Mucosa of stomach (tissue), 1 donor: ENCODE measurements around the gene WRAP73.

Experiments
- H3K27me3 ChIP-seq: one replicate; pipeline ENCODE4 v1.7.0; 2013; ENCODE audit warnings: mild to moderate bottlenecking, low read length; ENCODE audit not compliant: control insufficient read depth, insufficient read depth
- H3K36me3 ChIP-seq: one replicate; pipeline ENCODE4 v1.7.0; 2013; ENCODE audit warnings: low read length; ENCODE audit not compliant: control insufficient read depth, insufficient read depth
- H3K4me1 ChIP-seq: one replicate; pipeline ENCODE4 v1.7.0; 2013; ENCODE audit warnings: mild to moderate bottlenecking, low read length; ENCODE audit not compliant: control insufficient read depth, insufficient read depth
- H3K4me3 ChIP-seq: one replicate; pipeline ENCODE4 v1.7.0; 2013; ENCODE audit warnings: low read length
- H3K9ac ChIP-seq: one replicate; pipeline ENCODE4 v1.7.0; 2013; ENCODE audit warnings: mild to moderate bottlenecking, low read length, moderate library complexity
- H3K9me3 ChIP-seq: one replicate; pipeline ENCODE4 v1.7.0; 2013; ENCODE audit warnings: mild to moderate bottlenecking, low read length, moderate library complexity; ENCODE audit not compliant: control insufficient read depth
- donor health status: Pancreatic carcinoma.

Gene WRAP73

DNA sequence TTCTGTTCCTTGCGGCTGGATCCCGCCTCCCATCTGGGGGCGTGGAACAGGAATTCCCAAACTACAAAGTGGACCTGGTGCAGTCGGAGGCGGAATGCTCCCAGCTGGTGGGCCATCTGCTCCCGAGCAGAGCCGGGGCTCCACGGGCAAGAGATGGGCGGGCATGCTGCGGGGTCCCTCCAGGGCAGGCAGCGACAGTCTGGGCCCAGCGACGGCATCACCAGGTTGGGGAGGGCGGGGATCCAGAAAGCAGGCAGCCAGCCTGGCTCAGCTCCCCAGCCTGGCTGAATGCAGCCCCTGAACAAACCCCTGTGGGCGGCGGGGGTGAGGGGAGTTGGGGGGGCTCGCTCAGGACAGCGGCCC lies 42.2 kb downstream of the WRAP73 start:
- Histone ChIP-seq H3K27me3 (peaks cover 35% of the 10 kb centered on the region), H3K4me1 (peaks cover 13% of the 10 kb centered on the region), H3K9me3 (no peaks in the 10 kb centered on the region), H3K9ac (no peak overlapping the region), H3K36me3 (no peaks in the 10 kb centered on the region), H3K4me3 (no peak overlapping the region)

DNA sequence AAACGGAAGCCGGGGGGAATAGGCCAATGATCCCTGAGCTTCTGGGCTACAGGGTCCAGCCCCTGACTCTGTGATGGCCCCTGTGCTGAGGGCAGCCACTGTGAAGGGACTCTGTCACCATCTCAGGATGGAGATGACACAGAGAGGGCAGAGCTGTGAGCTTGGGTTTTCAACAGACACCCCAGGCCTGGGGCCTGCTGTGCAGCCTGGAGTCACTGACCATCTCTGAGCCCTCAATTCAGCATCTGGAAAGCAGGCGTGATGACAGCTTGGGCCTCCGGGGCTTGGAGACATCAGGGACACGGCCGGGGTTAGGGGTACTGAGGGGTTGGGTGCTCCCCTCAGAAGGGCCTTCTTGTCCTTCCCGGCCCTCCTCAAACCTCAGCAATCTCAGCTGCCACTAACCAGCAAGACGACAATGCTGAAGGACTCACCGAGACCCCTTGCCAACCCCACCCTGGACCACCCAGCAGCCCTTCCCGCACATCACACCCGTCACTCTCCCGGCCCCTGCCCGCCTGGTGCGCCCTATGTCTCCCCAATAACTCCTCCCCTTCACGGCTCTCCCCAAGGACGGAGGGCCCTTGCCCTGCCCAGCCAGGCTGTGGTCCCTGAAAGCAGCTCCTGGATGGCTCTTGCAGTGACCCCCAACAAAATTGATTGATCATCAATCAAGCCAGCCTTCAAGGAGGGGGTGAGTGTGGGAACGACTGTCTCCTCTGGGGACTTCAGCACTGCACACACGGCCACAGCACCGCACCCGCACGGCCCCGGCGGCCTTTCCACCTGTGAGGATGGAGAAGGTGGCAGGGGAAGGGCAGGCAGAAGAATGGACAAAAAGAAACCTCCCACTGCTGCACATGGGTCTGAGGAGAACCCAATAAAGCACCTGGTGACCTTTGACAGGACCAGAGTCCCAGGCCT lies 42.9 kb downstream of the WRAP73 start:
- H3K27me3 ChIP-seq: peaks cover 34% of the 10 kb centered on the region
- no peak overlapping the region for H3K4me3 ChIP-seq
- H3K9me3 ChIP-seq: no peaks in the 10 kb centered on the region
- peaks cover 9% of the 10 kb centered on the region for H3K4me1 ChIP-seq
- H3K9ac ChIP-seq: no peak overlapping the region
- H3K36me3 ChIP-seq: no peaks in the 10 kb centered on the region

DNA sequence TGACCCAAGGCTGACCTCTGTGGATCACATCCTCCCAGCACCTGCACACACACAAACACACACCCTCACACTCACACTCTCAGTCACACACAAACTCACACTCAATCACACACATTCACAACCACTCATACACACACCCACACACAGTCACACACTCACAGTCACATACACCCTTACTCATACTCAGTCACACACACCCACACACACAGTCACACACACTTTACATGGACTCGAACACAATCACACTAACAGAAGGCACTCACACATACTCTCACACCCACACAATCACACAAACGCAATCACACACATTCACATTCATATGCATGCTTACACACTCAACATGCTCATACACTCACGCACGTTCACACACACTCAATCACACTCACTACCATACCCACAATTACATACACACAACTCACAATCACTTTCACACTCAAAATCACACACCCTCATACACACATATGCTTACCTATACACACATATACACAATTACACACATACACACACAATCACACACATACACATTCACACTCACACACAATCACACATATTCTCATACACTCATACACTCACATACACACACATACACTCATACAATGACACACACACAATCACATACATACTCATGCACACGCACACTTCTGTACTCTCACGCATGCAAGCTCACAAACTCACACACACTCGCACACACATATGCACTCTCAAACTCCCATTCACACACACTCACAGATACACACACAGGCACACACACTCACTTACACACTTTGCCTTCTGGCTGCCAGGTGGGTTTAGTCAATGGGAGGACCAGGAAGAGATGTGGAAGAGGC lies 44.7 kb downstream of the WRAP73 start:
- no peaks in the 10 kb centered on the region for H3K36me3 ChIP-seq
- H3K9me3 ChIP-seq: no peaks in the 10 kb centered on the region
- H3K9ac ChIP-seq: no peak overlapping the region
- H3K4me1 ChIP-seq: no peaks in the 10 kb centered on the region
- H3K4me3 ChIP-seq: no peak overlapping the region
- H3K27me3 ChIP-seq: peaks cover 26% of the 10 kb centered on the region

DNA sequence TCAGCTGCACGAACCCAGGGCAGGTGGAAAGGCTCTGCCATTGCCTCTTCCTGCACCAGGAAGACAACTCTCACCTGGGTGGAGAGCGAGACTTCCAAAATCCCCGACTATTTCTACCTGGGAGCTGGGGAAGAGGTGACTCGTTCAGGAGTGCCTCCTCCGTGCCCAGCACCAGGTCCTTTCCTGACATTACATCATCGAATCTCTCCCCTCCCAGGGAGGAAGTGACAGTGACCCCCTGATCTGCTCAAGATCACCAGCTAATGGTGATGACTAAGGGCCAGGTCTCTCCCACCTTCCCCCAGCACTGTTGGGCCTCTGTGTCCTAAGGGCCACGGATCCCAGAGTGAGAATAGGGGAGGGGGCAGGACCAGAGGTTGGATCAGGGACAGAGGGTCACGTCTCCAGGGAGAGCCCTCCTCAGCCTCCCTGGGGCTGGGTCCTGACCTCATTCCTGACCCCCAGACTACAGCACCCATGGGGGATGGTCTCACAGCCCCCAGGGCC lies 45.4 kb downstream of the WRAP73 start:
- H3K9ac ChIP-seq: no peak overlapping the region
- no peaks in the 10 kb centered on the region for H3K36me3 ChIP-seq
- H3K9me3 ChIP-seq: no peaks in the 10 kb centered on the region
- H3K4me3 ChIP-seq: no peak overlapping the region
- H3K27me3 ChIP-seq: peaks cover 19% of the 10 kb centered on the region
- no peaks in the 10 kb centered on the region for H3K4me1 ChIP-seq

DNA sequence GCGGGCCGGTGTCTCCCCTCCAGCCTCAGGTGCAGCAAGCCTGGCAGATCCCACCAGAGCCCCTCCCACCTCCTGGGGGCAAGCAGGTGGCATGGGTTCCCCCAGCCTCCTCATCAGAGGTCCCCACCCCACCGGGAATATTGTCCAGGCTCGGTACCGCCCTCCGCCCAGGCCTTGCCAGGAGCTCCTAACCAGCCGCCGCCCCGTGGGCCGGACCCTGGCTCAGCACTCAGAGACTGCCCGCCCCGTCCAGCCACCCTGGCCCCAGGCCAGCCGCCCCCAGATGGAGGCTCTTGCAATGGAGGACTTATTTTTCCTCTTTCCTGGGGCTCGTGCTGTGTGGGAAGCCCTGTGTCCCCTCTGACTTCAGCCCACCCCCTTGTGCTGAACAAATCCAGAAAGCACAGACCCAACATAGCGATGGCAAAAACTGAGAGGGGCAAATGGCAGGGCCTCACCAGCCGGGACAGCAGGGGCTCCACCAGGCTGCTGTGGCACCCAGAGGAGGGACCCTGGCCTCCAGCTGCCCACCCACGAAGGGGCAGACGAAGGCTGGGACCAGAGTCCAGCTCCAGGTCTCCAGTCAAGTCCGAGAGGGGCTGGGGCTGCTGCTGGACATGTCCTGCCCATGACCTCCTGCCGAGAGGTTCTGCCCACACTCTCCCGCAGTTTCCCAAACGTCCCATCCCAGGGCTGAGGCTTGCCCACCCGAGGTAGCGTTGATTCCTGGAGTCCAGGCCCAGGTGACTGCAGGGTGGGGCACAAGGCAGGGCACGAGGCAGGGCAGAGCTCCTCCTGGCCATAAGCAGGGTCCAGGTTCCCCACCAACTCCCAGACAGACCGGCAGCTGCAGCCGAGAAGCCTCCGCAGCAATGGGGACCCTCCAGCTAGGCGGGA lies 46.1 kb downstream of the WRAP73 start:
- Histone ChIP-seq H3K4me1 (no peaks in the 10 kb centered on the region), H3K27me3 (peaks cover 12% of the 10 kb centered on the region), H3K36me3 (no peaks in the 10 kb centered on the region), H3K9me3 (no peaks in the 10 kb centered on the region), H3K9ac (no peak overlapping the region), H3K4me3 (no peak overlapping the region)

DNA sequence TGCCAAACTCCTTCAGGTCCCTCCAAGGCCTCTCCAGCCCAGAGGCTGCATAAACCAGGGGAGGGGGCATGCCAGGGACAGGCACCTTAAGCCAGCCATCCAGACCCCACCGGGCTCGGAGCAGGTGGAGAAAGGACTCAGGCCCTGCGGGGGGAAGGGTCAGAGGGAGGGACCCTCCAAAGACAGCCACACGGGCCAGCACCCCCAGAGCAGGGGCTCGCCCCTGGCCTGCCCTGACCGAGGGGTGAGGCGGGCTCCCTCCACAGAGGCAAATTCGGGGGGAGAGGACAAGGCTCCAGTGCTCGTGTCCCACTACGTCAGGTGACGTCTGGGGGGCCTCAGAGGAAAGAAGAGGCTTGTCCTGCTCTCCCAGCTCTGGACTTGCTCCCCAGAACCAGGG lies 46.7 kb downstream of the WRAP73 start:
- H3K27me3 ChIP-seq: peaks cover 5% of the 10 kb centered on the region
- no peaks in the 10 kb centered on the region for H3K9me3 ChIP-seq
- H3K4me1 ChIP-seq: no peaks in the 10 kb centered on the region
- H3K36me3 ChIP-seq: no peaks in the 10 kb centered on the region
- H3K4me3 ChIP-seq: no peak overlapping the region
- no peak overlapping the region for H3K9ac ChIP-seq

DNA sequence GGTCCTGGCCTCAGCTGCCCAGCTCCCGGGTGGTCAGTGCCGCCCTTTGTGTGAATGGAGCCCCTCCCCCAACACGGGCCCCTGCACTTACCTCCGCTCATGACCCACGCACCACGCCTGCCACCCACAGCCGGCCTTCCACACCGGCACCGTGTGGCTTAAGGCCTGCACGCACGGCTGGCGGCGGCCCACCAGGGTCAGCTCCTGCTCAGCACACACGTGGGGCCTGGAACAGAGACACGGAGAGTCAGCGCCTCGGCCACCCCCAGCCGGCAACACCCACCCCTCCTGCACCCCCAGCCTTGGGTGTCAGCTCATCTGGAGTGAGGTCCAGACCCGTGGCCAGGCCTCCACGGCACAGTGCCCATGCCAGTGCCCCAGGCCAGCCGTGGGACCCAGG lies 47.5 kb downstream of the WRAP73 start:
- peaks cover 3% of the 10 kb centered on the region for H3K27me3 ChIP-seq
- no peaks in the 10 kb centered on the region for H3K9me3 ChIP-seq
- no peak overlapping the region for H3K9ac ChIP-seq
- no peaks in the 10 kb centered on the region for H3K36me3 ChIP-seq
- H3K4me1 ChIP-seq: no peaks in the 10 kb centered on the region
- H3K4me3 ChIP-seq: no peak overlapping the region

DNA sequence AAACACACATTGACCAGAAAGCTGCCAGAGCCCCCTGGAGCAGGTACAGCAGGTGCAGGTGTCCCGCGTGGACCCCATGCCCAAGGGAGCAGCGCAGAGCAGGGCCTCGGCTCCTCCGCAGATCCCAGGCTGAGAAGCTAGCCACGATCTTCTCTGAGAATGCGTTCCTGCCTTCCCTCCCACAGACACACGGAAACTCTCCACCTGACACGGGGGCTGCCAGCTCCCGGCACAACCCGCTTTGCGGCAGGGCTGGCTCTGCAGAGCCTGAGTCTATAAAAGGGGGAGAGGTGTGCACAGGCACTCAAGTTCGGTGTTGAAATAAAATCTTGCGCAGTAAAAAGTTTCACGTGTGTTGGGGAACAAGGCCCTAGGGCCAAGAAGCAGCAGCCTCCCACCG lies 48.2 kb downstream of the WRAP73 start:
- no peak overlapping the region for H3K9ac ChIP-seq
- no peaks in the 10 kb centered on the region for H3K4me1 ChIP-seq
- H3K9me3 ChIP-seq: no peaks in the 10 kb centered on the region
- no peak overlapping the region for H3K4me3 ChIP-seq
- peaks cover 3% of the 10 kb centered on the region for H3K27me3 ChIP-seq
- H3K36me3 ChIP-seq: no peaks in the 10 kb centered on the region

DNA sequence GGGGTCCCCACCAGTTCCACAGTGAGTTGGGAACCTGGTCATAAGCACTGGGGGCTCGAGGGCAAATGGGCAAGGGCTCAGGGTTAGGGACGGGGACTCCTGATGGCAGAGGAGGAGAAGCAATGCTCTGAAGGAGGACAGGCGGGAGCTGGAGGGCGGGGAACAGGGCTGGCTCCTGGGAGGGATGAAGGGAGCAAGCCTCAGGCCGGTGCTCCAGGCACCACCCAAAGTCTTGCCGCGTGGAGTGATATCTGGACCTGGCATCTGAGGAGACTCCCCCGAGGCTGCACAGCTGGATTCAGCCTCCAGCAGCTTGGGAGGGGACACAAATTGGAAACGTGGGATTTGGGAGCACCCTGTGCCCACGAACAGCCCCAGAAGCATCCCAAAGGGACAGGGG lies 49.5 kb downstream of the WRAP73 start:
- no peaks in the 10 kb centered on the region for H3K9me3 ChIP-seq
- no peaks in the 10 kb centered on the region for H3K4me1 ChIP-seq
- no peak overlapping the region for H3K9ac ChIP-seq
- H3K36me3 ChIP-seq: no peaks in the 10 kb centered on the region
- no peak overlapping the region for H3K4me3 ChIP-seq
- H3K27me3 ChIP-seq: peaks cover 3% of the 10 kb centered on the region

DNA sequence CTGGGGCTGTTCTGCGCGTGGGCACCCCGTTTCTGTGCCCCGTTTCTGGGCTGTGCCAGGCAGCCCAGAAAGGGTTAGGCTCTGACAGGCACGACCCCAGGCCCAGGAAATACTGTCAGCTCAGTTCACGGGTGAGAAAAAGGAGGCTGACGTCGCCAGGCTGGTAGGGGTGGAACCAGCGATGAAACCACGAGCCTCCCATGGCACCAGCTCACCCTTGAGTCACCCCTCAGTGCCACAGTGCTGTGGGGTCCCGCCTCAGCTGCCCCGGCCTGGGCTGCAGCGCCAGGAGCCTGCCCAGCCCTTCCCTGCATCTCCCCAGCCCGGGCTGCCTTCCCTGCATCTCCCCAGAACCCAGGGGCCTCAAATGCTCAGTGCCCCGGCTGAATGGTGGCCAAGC lies 50.1 kb downstream of the WRAP73 start:
- no peaks in the 10 kb centered on the region for H3K4me1 ChIP-seq
- no peaks in the 10 kb centered on the region for H3K9me3 ChIP-seq
- H3K4me3 ChIP-seq: no peak overlapping the region
- H3K9ac ChIP-seq: no peak overlapping the region
- H3K27me3 ChIP-seq: peaks cover 3% of the 10 kb centered on the region
- H3K36me3 ChIP-seq: no peaks in the 10 kb centered on the region

DNA sequence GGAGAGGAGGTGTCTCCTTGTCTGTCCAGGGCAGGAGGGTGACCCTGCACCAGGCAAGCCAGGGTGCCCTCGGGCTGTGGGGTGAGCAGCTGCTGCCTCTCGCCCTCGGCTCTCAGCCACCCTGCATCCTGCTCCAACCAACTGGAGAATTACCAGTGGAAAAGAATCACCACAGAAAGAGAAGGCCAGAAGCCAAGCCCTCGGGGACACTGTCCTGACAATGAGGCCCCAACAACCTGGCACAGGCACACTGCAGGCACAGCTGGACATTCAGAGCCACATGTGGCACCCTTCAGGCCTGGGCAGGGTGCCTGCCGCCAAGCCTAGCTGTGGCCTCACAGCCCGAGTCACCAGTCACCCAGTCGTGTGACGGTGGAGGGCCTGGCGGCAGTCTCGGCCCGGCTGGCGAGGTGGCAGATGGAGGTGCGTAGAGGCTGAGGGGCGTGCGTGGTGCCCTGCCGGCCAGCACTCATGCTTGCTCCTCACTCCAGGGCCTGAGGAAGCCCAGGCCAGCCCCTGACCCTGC lies 50.6 kb downstream of the WRAP73 start:
- Histone ChIP-seq H3K36me3 (no peaks in the 10 kb centered on the region), H3K4me1 (no peaks in the 10 kb centered on the region), H3K9ac (no peak overlapping the region)

More for the DNA sequence above, 50.6 kb downstream of the WRAP73 start:
- no peak overlapping the region for H3K4me3 ChIP-seq
- H3K27me3 ChIP-seq: peaks cover 3% of the 10 kb centered on the region
- no peaks in the 10 kb centered on the region for H3K9me3 ChIP-seq
